Lung (tissue), 12 donors: ENCODE results near the gene CACNB4. TPM values are rescaled to one million over a fixed set of nuclear protein-coding genes. Genes with fewer than 3 reads are reported as not detected.
"Not testable (repeated sequence)": the region's sequence is repeated elsewhere in the genome, so short reads cannot be mapped to it uniquely, and the experiment has no call there.

Source experiments
- ATAC-seq: fragments of 200-7000 bp; cut with Tn5 transposase; one replicate; pipeline ENCODE4 v1.9.1; 2020; ENCODE audit warnings: moderate number of reproducible peaks; ENCODE audit not compliant: insufficient read depth, low FRiP score
- DNase-seq, 3 donors: peaks; one replicate each; pipeline ENCODE4 v3.0.0-alpha.2; 2013 to 2017
- H3K27ac ChIP-seq, 2 donors: one replicate each; pipeline ENCODE4 v1.5.1; 2013; ENCODE audit warnings: mild to moderate bottlenecking in 2 of 2, moderate library complexity in 2 of 2, control low read depth in 1 of 2, inconsistent platforms in 1 of 2, low read depth in 1 of 2, low read length in 1 of 2
- H3K27me3 ChIP-seq, 3 donors: one replicate each; pipeline ENCODE4 v1.5.1; 2013; ENCODE audit warnings: low read length in 2 of 3; ENCODE audit not compliant: control insufficient read depth in 3 of 3, insufficient read depth in 3 of 3
- H3K36me3 ChIP-seq, 4 donors: one replicate each; pipeline ENCODE4 v1.5.1; 2013; ENCODE audit warnings: low read length in 4 of 4, mild to moderate bottlenecking in 1 of 4, moderate library complexity in 1 of 4; ENCODE audit not compliant: control insufficient read depth in 4 of 4, insufficient read depth in 4 of 4
- H3K4me1 ChIP-seq, 5 donors: one replicate each; pipeline ENCODE4 v1.5.1; 2013; ENCODE audit warnings: low read length in 5 of 5, mild to moderate bottlenecking in 2 of 5, moderate library complexity in 1 of 5; ENCODE audit not compliant: control insufficient read depth in 5 of 5, insufficient read depth in 5 of 5
- H3K4me3 ChIP-seq: one replicate; pipeline ENCODE4 v1.5.1; 2013; ENCODE audit warnings: mild to moderate bottlenecking, control low read depth, moderate library complexity
- H3K9ac ChIP-seq, 2 donors: one replicate each; pipeline ENCODE4 v1.5.1; 2013; ENCODE audit warnings: low read length in 2 of 2, control low read depth in 1 of 2; ENCODE audit not compliant: insufficient read depth in 1 of 2
- H3K9me3 ChIP-seq, 4 donors: one replicate each; pipeline ENCODE4 v1.5.1; 2013; ENCODE audit warnings: low read length in 3 of 4, mild to moderate bottlenecking in 1 of 4, moderate library complexity in 1 of 4; ENCODE audit not compliant: control insufficient read depth in 4 of 4, insufficient read depth in 3 of 4
- CTCF ChIP-seq: IDR thresholded peaks from 2 replicates; pipeline ENCODE4 v1.5.1; 2012; ENCODE audit warnings: mild to moderate bottlenecking; ENCODE audit errors: control extremely low read depth, extremely low read depth
- whole genome bisulfite sequencing, 2 donors: extraction: QIAGEN DNeasy Blood & Tissue Kit; methylation state at CpG; one replicate each; pipeline ENCODE4 v1.1.7; 2013; 5-methylcytosine and 5-hydroxymethylcytosine counted together
- polyA plus RNA-seq, 2 donors: library from polyadenylated mRNA; stranded (reverse); fragments of 200-250 nt; gene quantifications; one replicate each; pipeline ENCODE4 v1.2.1, GENCODE V29; 2013
- total RNA-seq, 2 donors: library from RNA; depleted of rRNA in 1 of 2; stranded (reverse); fragments of >200 nt in 1 of 2; gene quantifications; one replicate each; pipeline ENCODE4 v1.2.1, GENCODE V29; 2014 to 2021
- donor health status: control.
- donor health status: control.
- donor health status: Bipolar disorder and iron deficiency.
- donor health status: healthy.
- donor health status: DM: yes; HTN: yes; CAD: no.

Gene CACNB4
- total and polyA plus RNA-seq, 4 donors, result 0.57 to 10.9 (median 5.5) TPM

GRCh38 chr2:151996243-151997003 lies 102.4 kb downstream of the CACNB4 start:
- peaks cover 0 to 4% (median 0%) of the 10 kb centered on the region in 5 donors for H3K4me1 ChIP-seq
- no peaks in the 10 kb centered on the region for H3K27me3 ChIP-seq
- H3K27ac ChIP-seq, result no peak overlapping the region
- no peaks in the 10 kb centered on the region for H3K36me3 ChIP-seq
- no peak overlapping the region for H3K4me3 ChIP-seq
- no peaks in the 10 kb centered on the region for H3K9me3 ChIP-seq
- H3K9ac ChIP-seq, result no peak overlapping the region
- no peak for ATAC-seq
- no peak for TF ChIP-seq CTCF
- WGBS, 2 donors, result 64 to 85% methylated on average over 2 of the region's 2 CpGs
- DNase-seq, result peak in 1 of 3 donors; percentile 37

- no peak overlapping the region for H3K9ac ChIP-seq
- H3K4me3 ChIP-seq, result no peak overlapping the region
- peaks cover 0 to 4% (median 0%) of the 10 kb centered on the region in 5 donors for H3K4me1 ChIP-seq
- no peak for DNase-seq
- no peak for TF ChIP-seq CTCF
- H3K9me3 ChIP-seq, result no peaks in the 10 kb centered on the region
- no peaks in the 10 kb centered on the region for H3K36me3 ChIP-seq
- H3K27ac ChIP-seq, result no peak overlapping the region
- WGBS, 2 donors, result 76 to 80% methylated on average over 2 of the region's 2 CpGs
- ATAC-seq, result no peak
- no peaks in the 10 kb centered on the region for H3K27me3 ChIP-seq
These were observed 103.7 kb downstream of the CACNB4 start for GRCh38 chr2:151995161-151995557.

GRCh38 chr2:151994178-151994577 lies 104.7 kb downstream of the CACNB4 start:
- not testable (repeated sequence) for H3K9ac ChIP-seq, H3K4me3 ChIP-seq, H3K9me3 ChIP-seq, H3K4me1 ChIP-seq, H3K27me3 ChIP-seq, H3K27ac ChIP-seq, DNase-seq, ATAC-seq, H3K36me3 ChIP-seq
- WGBS, 2 donors, result 97 to 99% methylated on average over 8 of the region's 8 CpGs

- Histone ChIP-seq H3K9ac (no peak overlapping the region), H3K4me3 (no peak overlapping the region), H3K9me3 (no peaks in the 10 kb centered on the region), H3K36me3 (no peaks in the 10 kb centered on the region), H3K27ac (no peak overlapping the region), H3K4me1 (no peaks in the 10 kb centered on the region), H3K27me3 (no peaks in the 10 kb centered on the region)
- DNase-seq (no peak), ATAC-seq (no peak)
- TF ChIP-seq CTCF, result no peak
- WGBS, 2 donors, result 86 to 91% methylated on average over 1 of the region's 1 CpG
These were observed 107.8 kb downstream of the CACNB4 start for GRCh38 chr2:151991010-151991409.
